T-cell (primary cell): Measurements from ENCODE around the gene KLF1. TPM values are rescaled to one million over a fixed set of nuclear protein-coding genes. Genes with fewer than 3 reads are reported as not detected.

Experiments
- ATAC-seq, 4 experiments: fragments of 200-7000 bp in 3 of 4; fragments of 150-1000 bp in 1 of 4; cut with Tn5 transposase; replicated peaks in 1 of 4; 1 replicate in 3 of 4; 2 replicates in 1 of 4; pipeline ENCODE4 v1.10.0; 2021; ENCODE audit warnings: moderate library complexity in 3 of 4, mild to moderate bottlenecking in 2 of 4, moderate number of reproducible peaks in 1 of 4
- CTCF ChIA-PET, 2 donors: fragments of 300-600 bp; sonication (Branson Sonifier 250); formaldehyde crosslinking; loops; one replicate each; lab custom pipeline; 2022; ENCODE audit warnings: antibody characterized with exemption in 2 of 2; lab: Charles Lee
- POLR2A ChIA-PET, 2 donors: fragments of 300-600 bp; sonication (Branson Sonifier 250); formaldehyde crosslinking; loops; one replicate each; lab custom pipeline; 2022; ENCODE audit warnings: antibody characterized with exemption in 2 of 2; lab: Charles Lee
- DNase-seq, 35 experiments: peaks; one replicate each; pipeline versions ENCODE4 v3.0.0 to v3.0.0-alpha.2; 2013 to 2023
- H3K27ac ChIP-seq: one replicate; pipeline ENCODE4 v1.5.1; 2013; ENCODE audit warnings: low read length
- H3K27me3 ChIP-seq, 2 experiments: replicated peaks in 1 of 2; 1 replicate in 1 of 2; 2 replicates in 1 of 2; pipeline versions ENCODE4 v1.6.1 to v1.7.0; 2013; ENCODE audit warnings: low read length in 1 of 2, mixed read lengths in 1 of 2; ENCODE audit not compliant: control insufficient read depth in 2 of 2, insufficient read depth in 2 of 2; ENCODE audit errors: extremely low read depth in 1 of 2
- H3K36me3 ChIP-seq, 2 donors: 1 replicate in 1 of 2; 2 replicates in 1 of 2; pipeline versions ENCODE4 v1.6.1 to v1.7.0; 2013; ENCODE audit warnings: low read length in 1 of 2; ENCODE audit not compliant: control insufficient read depth in 2 of 2, insufficient read depth in 1 of 2; ENCODE audit errors: extremely low read depth in 1 of 2
- H3K4me1 ChIP-seq, 2 experiments: 1 replicate in 1 of 2; 2 replicates in 1 of 2; pipeline versions ENCODE4 v1.6.1 to v1.7.0; 2013; ENCODE audit warnings: low read length in 2 of 2, mixed read lengths in 1 of 2; ENCODE audit not compliant: insufficient read depth in 2 of 2, control insufficient read depth in 1 of 2; ENCODE audit errors: extremely low read depth in 1 of 2
- H3K4me3 ChIP-seq, 2 donors: 1 replicate in 1 of 2; 2 replicates in 1 of 2; pipeline versions ENCODE4 v1.5.1 to v1.7.0; 2013; ENCODE audit warnings: mild to moderate bottlenecking in 2 of 2, low read length in 1 of 2, moderate library complexity in 1 of 2; ENCODE audit not compliant: control insufficient read depth in 1 of 2; ENCODE audit errors: extremely low read depth in 1 of 2
- H3K9me3 ChIP-seq: 2 replicates; pipeline ENCODE4 v1.7.0; 2013
- H3K27ac Mint-ChIP-seq, 2 donors: one replicate each; pipeline ENCODE4 v1.8.0; 2020 to 2021; ENCODE audit warnings: mild to moderate bottlenecking in 2 of 2, mixed read lengths in 2 of 2
- H3K27me3 Mint-ChIP-seq, 2 donors: one replicate each; pipeline ENCODE4 v1.8.0; 2021 to 2022; ENCODE audit warnings: mixed read lengths in 2 of 2
- H3K36me3 Mint-ChIP-seq: one replicate; pipeline ENCODE4 v1.8.0; 2021; ENCODE audit warnings: mixed read lengths
- H3K4me1 Mint-ChIP-seq, 3 donors: one replicate each; pipeline ENCODE4 v1.8.0; 2020 to 2022; ENCODE audit warnings: mixed read lengths in 3 of 3, mild to moderate bottlenecking in 1 of 3
- H3K4me3 Mint-ChIP-seq, 3 donors: one replicate each; pipeline ENCODE4 v1.8.0; 2020 to 2022; ENCODE audit warnings: mild to moderate bottlenecking in 3 of 3, mixed read lengths in 3 of 3, moderate library complexity in 3 of 3
- H3K9me3 Mint-ChIP-seq, 3 donors: one replicate each; pipeline ENCODE4 v1.8.0; 2020 to 2022; ENCODE audit warnings: mixed read lengths in 3 of 3
- WGBS: methylation state at CpG from one replicate; pipeline ENCODE4 v1.1.5; 2013; ENCODE audit warnings: missing lambda C conversion rate; ENCODE audit not compliant: insufficient coverage; 5-methylcytosine and 5-hydroxymethylcytosine counted together
- total RNA-seq, 35 experiments: library from RNA in 6 of 35; stranded (reverse) in 6 of 35; fragments of 120-200 nt in 1 of 35; gene quantifications; one replicate each; pipeline versions ENCODE4 v1.2.1 to v1.2.4 and lab custom pipeline; 2013 to 2026

Gene KLF1
- under 1 TPM in 3 of 5 donors, not detected in 2; 0.36 to 0.67 (median 0.38) TPM for total RNA-seq
- 0.11 TPM for total RNA-seq (2013)
- 0 to 1.2 (median 0.14) reads per million in 29 experiments for total RNA-seq (lab: John Stamatoyannopoulos, UW)

GRCh38 chr19:12886969-12887747 lies at the start of gene KLF1:
KLF1 (minus strand) TSS chr19:12887201; CDS start chr19:12887140, 61 bp downstream.
- no peak for ATAC-seq
- H3K27ac ChIP-seq = no peak within 1 kb of the TSS

DNA sequence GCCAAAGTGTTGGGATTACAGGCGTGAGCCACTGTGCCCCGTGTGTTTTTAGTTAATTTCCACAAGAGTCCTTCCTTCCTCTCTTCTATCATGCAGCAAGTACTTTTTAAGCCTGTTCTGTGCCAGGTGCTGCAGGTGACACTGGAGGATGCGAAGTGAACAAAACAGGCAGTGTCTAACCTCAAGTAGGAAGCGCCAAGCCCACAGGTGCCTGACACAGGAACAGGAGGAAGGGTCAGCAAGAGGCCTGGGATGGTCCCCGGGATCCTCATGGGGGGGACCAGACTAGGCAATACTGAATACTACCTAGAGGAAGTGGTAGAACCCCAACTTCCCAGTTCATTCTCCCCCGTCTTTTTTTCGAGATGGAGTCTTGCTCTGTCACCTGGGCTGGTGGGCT lies 49.6 kb upstream of the KLF1 start:
- H3K9me3 Mint-ChIP-seq = no peaks in the 10 kb centered on the region
- DNase-seq (no peak), ATAC-seq (no peak)
- ChIA-PET POLR2A (no interaction called here), CTCF (no interaction called here)
- peak overlapping the region; percentile 4 to 55 for H3K27ac Mint-ChIP-seq
- Histone ChIP-seq H3K4me1 (peaks cover 33 to 69% of the 10 kb centered on the region in 2 experiments), H3K27me3 (no peaks in the 10 kb centered on the region), H3K36me3 (peaks cover 7 to 23% of the 10 kb centered on the region in 2 donors), H3K9me3 (no peaks in the 10 kb centered on the region), H3K4me3 (no peak overlapping the region), H3K27ac (no peak overlapping the region)
- H3K27me3 Mint-ChIP-seq = no peaks in the 10 kb centered on the region
- H3K36me3 Mint-ChIP-seq = peaks cover 22% of the 10 kb centered on the region
- peaks cover 65% of the 10 kb centered on the region in 3 donors for H3K4me1 Mint-ChIP-seq
- peak overlapping the region in 1 of 3 donors; percentile 99 for H3K4me3 Mint-ChIP-seq
- WGBS = 70% methylated on average over 2 of the region's 7 CpGs

More at GRCh38 chr19:12886969-12887747, at the start of gene KLF1:
- H3K36me3 Mint-ChIP-seq = peaks cover 3% of the 10 kb centered on the region
- Histone ChIP-seq H3K4me3 (peak within 1 kb of the TSS in 1 of 2 donors; percentile 64), H3K9me3 (no peaks in the 10 kb centered on the region), H3K27me3 (peaks cover 0 to 8% of the 10 kb centered on the region in 2 experiments), H3K36me3 (no peaks in the 10 kb centered on the region), H3K4me1 (peaks cover 10 to 37% of the 10 kb centered on the region in 2 experiments)
- peak within 1 kb of the TSS; percentile 43 to 73 (median 55) for H3K4me3 Mint-ChIP-seq
- H3K9me3 Mint-ChIP-seq = no peaks in the 10 kb centered on the region
- WGBS = 91% methylated on average over 12 of the region's 17 CpGs
- no peak for DNase-seq
- H3K27me3 Mint-ChIP-seq = peaks cover 0 to 2% of the 10 kb centered on the region in 2 donors
- CTCF ChIA-PET = no interaction called here
- H3K27ac Mint-ChIP-seq = peak within 1 kb of the TSS; percentile 19 to 28
- POLR2A ChIA-PET = no interaction called here
- H3K4me1 Mint-ChIP-seq = peaks cover 33 to 42% (median 36%) of the 10 kb centered on the region in 3 donors

GRCh38 chr19:12935071-12935470 lies 48.1 kb upstream of the KLF1 start:
- Histone ChIP-seq H3K9me3 (no peaks in the 10 kb centered on the region), H3K4me3 (no peak overlapping the region), H3K4me1 (peaks cover 31 to 56% of the 10 kb centered on the region in 2 experiments), H3K36me3 (peaks cover 5 to 18% of the 10 kb centered on the region in 2 donors), H3K27me3 (no peaks in the 10 kb centered on the region), H3K27ac (no peak overlapping the region)
- no peak overlapping the region for H3K4me3 Mint-ChIP-seq
- POLR2A ChIA-PET = no interaction called here
- H3K36me3 Mint-ChIP-seq = peaks cover 13% of the 10 kb centered on the region
- WGBS = 98% methylated on average over 5 of the region's 10 CpGs
- ATAC-seq (no peak), DNase-seq (no peak)
- H3K27me3 Mint-ChIP-seq = no peaks in the 10 kb centered on the region
- H3K9me3 Mint-ChIP-seq = no peaks in the 10 kb centered on the region
- CTCF ChIA-PET = interaction anchor here in 1 of 2 donors (0.7 kb wide), 1 partner anchor 253 kb away, joined by 3 read pairs; the partner anchor contains the start of gene DHPS
- peaks cover 52 to 55% (median 55%) of the 10 kb centered on the region in 3 donors for H3K4me1 Mint-ChIP-seq
- no peak overlapping the region for H3K27ac Mint-ChIP-seq

GRCh38 chr19:12933287-12934072 lies 46.5 kb upstream of the KLF1 start, which contains the start of gene FARSA:
FARSA (minus strand) TSS chr19:12933711; CDS start chr19:12933696, 15 bp downstream.
- ChIA-PET CTCF (interaction anchor here (0.6 to 1.6 kb wide), 6 partner anchors 8 to 48 kb away, joined by 3 to 6 read pairs (median 4); partner anchors contain the start of gene GCDH (in 1 of the 2)), POLR2A (interaction anchor here in 1 of 2 donors (0.6 to 1.1 kb wide), 3 partner anchors 9 to 255 kb away, joined by 3 to 6 read pairs (median 4); no protein-coding TSS in a partner anchor)
- Mint-ChIP-seq H3K4me1 (peaks cover 39 to 44% (median 39%) of the 10 kb centered on the region in 3 donors), H3K27ac (peak within 1 kb of the TSS; percentile 87 to 89), H3K27me3 (no peaks in the 10 kb centered on the region), H3K4me3 (peak within 1 kb of the TSS; percentile 95 to 99 (median 98)), H3K9me3 (no peaks in the 10 kb centered on the region), H3K36me3 (peaks cover 10% of the 10 kb centered on the region)
- H3K4me3 ChIP-seq = peak within 1 kb of the TSS; percentile 86 to 96
- H3K27ac ChIP-seq = peak within 1 kb of the TSS; percentile 52
- H3K4me1 ChIP-seq = peaks cover 23 to 44% of the 10 kb centered on the region in 2 experiments
- 6% methylated on average over 43 of the region's 51 CpGs for WGBS
- no peaks in the 10 kb centered on the region for H3K9me3 ChIP-seq
- H3K36me3 ChIP-seq = peaks cover 6 to 25% of the 10 kb centered on the region in 2 donors
- peak; percentile 71 to 92 (median 82) for DNase-seq
- ATAC-seq = peak; percentile 55 to 67 (median 65)
- H3K27me3 ChIP-seq = no peaks in the 10 kb centered on the region

DNA sequence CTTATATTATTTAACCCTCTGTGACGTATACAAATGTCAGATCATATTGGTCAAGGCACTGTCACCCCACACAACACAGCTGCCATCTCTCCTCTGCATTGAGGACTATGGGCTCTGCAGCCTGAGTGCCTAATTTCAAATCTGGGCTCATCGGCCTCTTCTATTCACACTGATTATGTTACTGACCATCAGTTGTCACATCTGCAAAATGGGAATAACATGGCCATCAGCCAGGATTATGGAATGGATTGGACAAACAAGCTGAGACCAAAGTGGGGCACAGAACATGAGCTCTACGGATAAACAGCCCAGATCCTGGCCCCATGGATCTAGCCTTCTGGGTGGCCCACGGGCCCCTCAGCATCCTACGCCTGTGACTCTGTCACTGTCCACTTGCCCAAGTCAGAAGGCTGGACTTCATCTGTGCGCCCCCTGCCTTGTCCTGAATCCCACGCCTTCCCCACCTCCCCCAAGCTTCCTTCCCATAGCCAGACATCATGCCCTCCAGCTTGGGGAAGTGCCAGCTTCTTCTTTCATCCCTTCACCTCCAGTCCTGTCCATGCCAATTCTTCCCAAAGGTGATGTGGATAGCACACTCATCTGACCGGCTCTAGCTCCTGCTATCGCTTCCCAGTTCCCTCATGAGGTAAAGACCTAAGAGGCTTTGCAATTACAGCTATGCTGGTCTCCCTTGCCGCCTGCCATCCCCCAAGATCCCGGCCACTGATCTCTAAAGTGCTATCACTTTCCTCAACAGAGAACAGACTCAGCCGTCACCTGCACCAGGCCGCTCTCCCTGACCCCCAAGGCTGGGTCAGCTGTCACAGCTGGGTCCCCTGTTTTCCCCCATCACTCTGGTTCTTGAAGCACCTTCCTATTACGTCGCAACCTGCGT lies 45.6 kb upstream of the KLF1 start:
- H3K4me1 ChIP-seq = peaks cover 20 to 39% of the 10 kb centered on the region in 2 experiments
- DNase-seq (no peak), ATAC-seq (peak in 1 of 4 experiments; percentile 4)
- no peaks in the 10 kb centered on the region for H3K9me3 ChIP-seq
- peaks cover 33 to 36% (median 33%) of the 10 kb centered on the region in 3 donors for H3K4me1 Mint-ChIP-seq
- no peaks in the 10 kb centered on the region for H3K27me3 ChIP-seq
- peak overlapping the region; percentile 52 for H3K27ac ChIP-seq
- H3K27ac Mint-ChIP-seq = peak overlapping the region; percentile 77 to 89
- H3K27me3 Mint-ChIP-seq = no peaks in the 10 kb centered on the region
- CTCF ChIA-PET = interaction anchor here (1.0 to 1.6 kb wide), 4 partner anchors 28 to 47 kb away, joined by 4 to 6 read pairs (median 4); no protein-coding TSS in a partner anchor
- no peaks in the 10 kb centered on the region for H3K9me3 Mint-ChIP-seq
- 24% methylated on average over 14 of the region's 16 CpGs for WGBS
- H3K4me3 Mint-ChIP-seq = peak overlapping the region; percentile 95 to 99 (median 98)
- H3K36me3 ChIP-seq = peaks cover 6 to 31% of the 10 kb centered on the region in 2 donors
- peak overlapping the region; percentile 86 to 96 for H3K4me3 ChIP-seq
- POLR2A ChIA-PET = interaction anchor here in 1 of 2 donors (0.6 to 1.1 kb wide), 2 partner anchors 10 to 254 kb away, joined by 4 to 6 read pairs; no protein-coding TSS in a partner anchor
- H3K36me3 Mint-ChIP-seq = peaks cover 15% of the 10 kb centered on the region
